Inflammatory macrophage treated with lipopolysaccharide for 4 hours (primary cell): ENCODE measurements around the gene CCDC85B.

ENCODE experiments used
- DNase-seq: peaks from one replicate; pipeline ENCODE4 v3.0.0-alpha.2; 2020

CCDC85B gene

DNA sequence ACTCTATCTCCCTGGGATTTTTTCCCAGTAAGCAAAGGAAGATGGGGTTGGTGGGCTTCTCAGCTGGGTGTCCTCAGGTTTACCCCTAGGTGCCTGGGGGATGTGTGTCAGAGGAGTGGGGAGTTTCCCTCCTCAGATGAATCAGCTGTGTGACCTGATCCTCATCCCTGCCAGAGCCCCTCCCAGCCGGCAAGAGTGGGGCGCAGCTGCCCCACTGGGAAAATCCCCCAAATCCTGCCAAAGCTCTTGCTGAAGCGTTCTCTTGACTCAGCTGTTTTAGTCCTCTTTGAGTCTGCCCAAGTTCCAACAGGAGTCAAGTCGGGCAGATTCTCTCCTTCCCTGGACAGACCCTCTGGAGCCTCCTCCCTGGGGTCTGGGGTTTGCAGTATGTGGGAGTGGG is 22.4 kb downstream of the CCDC85B start:
- no peak for DNase-seq

- DNase-seq: no peak
Observed at GRCh38 chr11:65915101-65915820, 24.8 kb downstream of the CCDC85B start.

- DNase-seq: peak; percentile 58
Observed at GRCh38 chr11:65915821-65916251, 25.4 kb downstream of the CCDC85B start.

GRCh38 chr11:65916391-65916790 is 25.9 kb downstream of the CCDC85B start:
- no peak for DNase-seq

- DNase-seq: no peak
Observed at GRCh38 chr11:65917077-65917433, 26.6 kb downstream of the CCDC85B start.

DNA sequence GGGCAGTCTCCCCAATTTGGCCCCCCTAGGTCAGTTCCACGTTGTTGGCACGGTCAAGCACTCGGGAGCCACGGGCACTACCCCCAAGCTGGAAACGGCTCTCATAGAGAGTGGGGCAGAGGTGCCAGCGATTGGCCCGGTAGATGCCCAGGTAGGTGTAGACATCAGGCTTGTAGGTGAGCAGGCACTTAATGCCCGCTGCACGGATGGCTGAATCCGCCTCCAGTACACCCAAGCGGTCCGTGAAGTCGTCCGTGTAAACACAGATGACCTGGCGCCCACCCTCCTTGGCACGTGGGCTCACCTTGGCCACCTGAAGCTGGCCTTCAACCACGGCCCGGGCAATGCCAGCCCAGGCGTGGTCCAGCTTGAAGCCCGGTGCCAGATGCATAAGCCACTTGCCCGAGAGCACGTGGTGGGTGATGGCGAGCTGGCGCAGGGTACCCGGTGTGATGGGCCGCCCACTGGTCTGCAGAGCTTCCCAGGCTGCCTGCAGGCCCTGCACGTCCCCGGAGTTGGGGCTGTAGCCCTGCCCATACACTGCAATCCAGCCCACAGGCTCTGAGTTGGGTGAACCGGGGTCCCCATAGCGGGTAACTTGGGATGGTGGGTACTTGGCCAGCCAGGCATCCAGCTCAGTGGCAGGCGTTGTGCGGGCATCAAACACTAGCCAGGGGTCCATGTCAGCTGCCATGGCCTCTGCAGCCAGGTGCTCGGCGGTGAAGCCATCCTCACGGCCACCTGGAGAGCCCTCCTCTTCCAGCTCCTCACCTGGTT is 27.1 kb downstream of the CCDC85B start:
- DNase-seq: no peak

DNA sequence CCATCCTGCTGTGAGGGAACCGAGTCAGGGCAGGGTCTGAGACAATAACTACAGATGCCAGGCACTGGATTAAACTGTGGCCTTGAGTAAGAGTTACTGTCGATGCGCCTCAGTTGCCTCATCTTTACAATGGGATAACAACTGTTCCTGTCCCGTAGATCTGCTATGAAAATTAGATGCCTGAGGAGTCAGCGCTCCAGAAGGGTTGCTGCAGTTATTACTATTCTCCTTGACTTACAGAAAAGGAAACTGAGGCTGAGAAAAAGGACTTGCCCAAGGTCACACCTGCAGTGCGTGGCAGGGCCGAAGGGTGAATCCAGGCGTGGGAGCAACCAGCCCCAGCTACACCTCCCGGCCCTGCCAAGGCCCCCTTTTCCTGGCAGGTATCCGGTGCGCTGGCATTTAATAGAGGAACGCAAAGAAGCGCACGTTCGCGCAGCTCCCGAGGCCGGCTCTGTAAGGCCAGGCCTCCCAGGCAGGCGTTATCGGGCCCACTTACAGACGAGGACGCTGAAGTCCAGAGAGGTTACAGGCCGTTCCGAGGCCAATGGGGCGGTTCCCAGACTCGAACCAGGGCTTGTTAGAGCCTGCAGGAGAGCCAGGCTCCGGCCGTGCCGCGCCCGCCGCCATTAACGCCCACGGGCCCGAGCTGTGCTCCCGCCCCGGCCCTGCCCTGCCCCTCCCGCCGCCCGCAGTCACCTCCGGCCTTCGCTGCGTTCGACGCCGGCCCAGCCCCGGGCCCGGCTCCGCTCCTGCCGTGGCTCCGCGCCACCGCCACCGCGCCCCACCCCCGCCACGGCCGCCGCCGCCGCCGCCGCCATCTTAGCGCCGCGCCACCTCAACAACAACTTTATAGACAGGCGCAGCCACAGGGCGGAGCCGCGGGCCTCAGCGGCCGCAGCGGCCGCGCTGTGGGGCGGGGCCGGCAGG is 28.0 kb downstream of the CCDC85B start, which contains the start of gene C11orf68:
C11orf68 (minus strand) TSS at position 852 of the 930 bp plus-strand sequence; CDS start at position 821, 31 bp downstream.
- DNase-seq: no peak

DNA sequence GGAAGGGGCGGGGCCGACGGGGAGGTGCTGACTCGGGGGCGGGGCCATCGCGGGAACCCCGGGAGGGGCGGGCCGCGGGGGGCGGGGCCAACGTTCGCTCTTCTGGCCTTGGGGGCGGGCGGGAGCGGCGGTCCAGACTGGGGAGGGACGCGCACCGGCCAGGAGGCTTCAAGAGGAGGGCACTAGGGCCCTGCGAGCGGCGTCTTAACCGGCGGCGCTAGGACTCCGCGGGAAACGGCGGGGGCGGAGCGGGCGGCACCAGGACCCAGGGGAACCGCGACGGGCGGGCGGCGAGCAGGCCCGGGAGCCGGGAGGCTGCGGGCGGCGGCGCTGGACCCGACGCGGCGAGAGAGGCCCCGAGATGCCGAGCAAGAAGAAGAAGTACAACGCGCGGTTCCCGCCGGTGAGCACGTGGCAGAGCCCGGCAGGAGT is 28.7 kb downstream of the CCDC85B start, which contains the start of gene DRAP1:
DRAP1 (plus strand) TSS at position 286 of the 432 bp plus-strand sequence; CDS start at position 362, 76 bp downstream.
- peak; percentile 99 for DNase-seq

DNA sequence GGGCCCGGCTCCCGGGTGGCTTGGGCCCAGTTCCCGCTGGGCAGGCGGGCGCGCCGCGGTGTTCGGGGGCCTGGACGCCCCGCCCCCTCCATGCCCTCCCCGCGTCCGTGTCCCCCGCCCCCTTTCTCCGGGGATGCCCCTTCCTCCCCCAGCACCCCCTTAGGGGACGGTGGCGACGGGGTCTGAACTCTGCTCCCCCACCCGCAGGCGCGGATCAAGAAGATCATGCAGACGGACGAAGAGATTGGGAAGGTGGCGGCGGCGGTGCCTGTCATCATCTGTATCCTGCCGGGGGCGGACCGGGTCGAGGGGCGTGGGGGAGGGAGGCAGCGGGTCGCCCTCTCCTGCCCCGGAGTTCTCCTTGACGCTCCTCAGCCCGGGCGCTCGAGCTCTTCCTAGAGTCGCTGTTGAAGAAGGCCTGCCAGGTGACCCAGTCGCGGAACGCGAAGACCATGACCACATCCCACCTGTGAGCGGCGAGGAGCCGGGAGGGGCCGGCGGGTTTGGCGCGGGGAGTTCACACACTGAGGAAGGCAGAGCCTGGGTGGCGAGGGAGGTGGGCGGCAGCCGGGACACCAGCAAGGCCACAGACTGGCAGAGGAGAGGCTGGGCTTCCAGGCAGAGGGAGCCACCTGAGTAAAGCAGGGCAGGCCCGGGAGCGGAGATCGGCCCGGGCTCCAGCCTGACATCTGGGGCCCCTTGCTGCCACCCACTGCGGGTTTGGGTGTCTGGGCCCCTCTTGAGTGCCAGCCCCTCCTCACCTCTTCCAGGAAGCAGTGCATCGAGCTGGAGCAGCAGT is 29.3 kb downstream of the CCDC85B start:
- peak; percentile 21 for DNase-seq

DNA sequence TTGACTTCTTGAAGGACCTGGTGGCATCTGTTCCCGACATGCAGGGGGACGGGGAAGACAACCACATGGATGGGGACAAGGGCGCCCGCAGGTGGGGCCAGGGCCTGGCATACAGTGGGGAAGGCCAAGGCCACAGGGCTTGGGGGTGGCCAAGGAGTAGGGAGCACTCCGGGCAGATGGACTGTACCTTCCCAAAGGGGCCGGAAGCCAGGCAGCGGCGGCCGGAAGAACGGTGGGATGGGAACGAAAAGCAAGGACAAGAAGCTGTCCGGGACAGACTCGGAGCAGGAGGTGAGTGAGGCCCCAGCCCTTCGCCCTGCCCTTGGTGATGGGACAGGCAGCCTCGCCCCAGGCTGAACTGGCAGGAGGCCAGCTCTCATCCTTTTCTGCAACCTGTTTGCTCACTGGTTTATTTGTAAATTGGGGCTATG is 29.9 kb downstream of the CCDC85B start:
- DNase-seq: no peak

- DNase-seq: no peak
Observed at GRCh38 chr11:65921033-65921555, 30.6 kb downstream of the CCDC85B start.

DNA sequence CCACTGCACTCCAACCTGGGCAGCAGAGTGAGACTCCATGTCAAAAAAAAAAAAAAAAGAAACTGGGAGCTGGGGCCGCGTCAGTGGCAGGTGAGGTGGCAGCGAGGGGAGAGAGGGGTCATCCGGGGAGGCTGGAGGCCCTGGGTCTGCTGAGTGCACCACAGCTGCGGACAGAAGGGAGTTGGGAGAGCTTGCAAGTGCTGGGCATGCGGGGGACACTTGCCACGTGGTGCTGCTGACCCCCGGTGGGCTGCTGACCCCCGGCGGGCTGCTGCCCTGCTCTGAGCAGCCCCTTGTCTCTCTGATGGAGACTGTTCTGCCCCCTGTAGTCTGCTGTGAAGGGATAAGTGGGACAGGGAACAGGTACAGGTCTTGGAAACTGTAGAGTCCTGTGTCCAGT is 31.4 kb downstream of the CCDC85B start:
- no peak for DNase-seq

GRCh38 chr11:65922565-65922964 is 32.1 kb downstream of the CCDC85B start:
- no peak for DNase-seq

DNA sequence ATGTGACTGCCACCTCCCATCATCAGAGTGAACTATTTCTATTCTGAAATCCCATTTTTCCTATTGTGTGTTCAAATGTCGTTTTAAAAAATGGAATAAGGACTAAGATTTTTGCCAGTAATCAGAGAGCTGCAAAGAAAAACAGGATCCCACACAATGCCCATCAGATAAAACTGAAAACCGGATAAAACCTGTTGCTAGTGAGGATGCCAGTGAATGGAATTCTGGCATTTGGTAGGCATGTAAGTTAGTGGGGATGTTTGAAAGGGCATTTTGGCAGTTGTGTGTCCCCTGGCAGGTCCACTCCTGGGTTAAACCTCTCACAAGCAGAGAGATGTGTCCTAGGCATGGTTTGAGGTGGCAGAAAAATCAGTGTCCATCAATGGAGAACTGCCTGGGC is 34.9 kb downstream of the CCDC85B start:
- DNase-seq: no peak

- peak; percentile 91 for DNase-seq
Observed at GRCh38 chr11:65927904-65928397, 37.5 kb downstream of the CCDC85B start.

DNA sequence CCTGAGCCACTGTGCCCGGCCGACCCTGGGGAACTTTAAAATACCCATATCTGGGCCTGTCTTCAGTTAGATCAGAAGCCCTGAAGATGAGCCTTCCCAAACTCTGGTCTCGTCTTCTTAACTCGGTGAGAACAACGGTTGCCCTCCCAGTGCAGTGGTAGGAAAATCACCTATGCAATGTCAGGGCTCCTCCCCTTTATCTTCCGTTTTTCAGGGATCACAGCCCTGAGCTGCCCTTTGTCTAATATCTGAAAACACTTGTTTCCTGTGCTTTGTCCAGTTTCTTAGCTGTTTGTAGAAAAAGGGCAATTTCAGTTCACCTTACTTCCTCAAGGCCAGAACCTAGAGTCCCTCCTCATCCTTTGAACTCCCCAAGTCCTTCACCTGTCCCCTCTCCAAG is 38.2 kb downstream of the CCDC85B start:
- DNase-seq: no peak

- DNase-seq: no peak
Observed at GRCh38 chr11:65931773-65932557, 41.5 kb downstream of the CCDC85B start.

- DNase-seq: peak; percentile 27
Observed at GRCh38 chr11:65932558-65932919, 42.1 kb downstream of the CCDC85B start.

- no peak for DNase-seq
Observed at GRCh38 chr11:65934014-65934413, 43.5 kb downstream of the CCDC85B start.

GRCh38 chr11:65937766-65938165 is 47.3 kb downstream of the CCDC85B start:
- no peak for DNase-seq
